ENCODE measurements around the gene ACOT4.

GRCh38 chr14:73607241-73607640, 15.6 kb downstream of the ACOT4 start:
- TF ChIP-seq EZH2phosphoT487 (IDR thresholded peaks at IDR 0.05; ENCODE audit: borderline replicate concordance, low read length) (no peak), CTCF (conservative IDR thresholded peaks at IDR 0.05; ENCODE audit: low read depth, low read length) (no peak)

Data from PC-3 (cell line).